MM.1S (cell line): Measurements from ENCODE around the gene KLHL18.

Source experiments
- DNase-seq: peaks from one replicate; pipeline ENCODE4 v3.0.0-alpha.2; 2015
- H2AFZ ChIP-seq: fragments of 300-600 bp; sonication (generic); 2 replicates; pipeline ENCODE4 v1.6.0; 2016; ENCODE audit warnings: antibody characterized with exemption, low read length
- H3F3A ChIP-seq: fragments of 300-600 bp; sonication (generic); 2 replicates; pipeline ENCODE4 v1.6.1; 2016; ENCODE audit warnings: mild to moderate bottlenecking, antibody characterized with exemption, low read length, moderate library complexity, mixed read lengths; ENCODE audit not compliant: insufficient read depth
- H3K27ac ChIP-seq: fragments of 300-600 bp; sonication (generic); 2 replicates; pipeline ENCODE4 v1.5.1; 2016; ENCODE audit warnings: mild to moderate bottlenecking, low read length
- H3K27me3 ChIP-seq: fragments of 300-600 bp; sonication (generic); replicated peaks from 2 replicates; pipeline ENCODE4 v1.6.0; 2016; ENCODE audit warnings: low read length; ENCODE audit not compliant: insufficient read depth
- H3K36me3 ChIP-seq: fragments of 300-600 bp; sonication (generic); replicated peaks from 2 replicates; pipeline ENCODE4 v1.6.1; 2016; ENCODE audit warnings: mild to moderate bottlenecking, low read length, mixed read lengths; ENCODE audit not compliant: insufficient read depth
- H3K4me1 ChIP-seq: fragments of 300-600 bp; sonication (generic); 2 replicates; pipeline ENCODE4 v1.6.1; 2016; ENCODE audit warnings: low read length, mixed read lengths
- H3K4me2 ChIP-seq: fragments of 300-600 bp; sonication (generic); 2 replicates; pipeline ENCODE4 v1.6.0; 2016; ENCODE audit warnings: low read depth, low read length
- H3K4me3 ChIP-seq: fragments of 300-600 bp; sonication (generic); 2 replicates; pipeline ENCODE4 v1.5.1; 2016; ENCODE audit warnings: low read length, mixed read lengths
- H3K79me2 ChIP-seq: fragments of 300-600 bp; sonication (generic); 2 replicates; pipeline ENCODE4 v1.6.1; 2016; ENCODE audit warnings: mixed run types, low read length, mixed read lengths
- H3K9ac ChIP-seq: fragments of 300-600 bp; sonication (generic); 2 replicates; pipeline ENCODE4 v1.6.1; 2016; ENCODE audit warnings: low read length, mixed read lengths
- H3K9me2 ChIP-seq: fragments of 300-600 bp; sonication (generic); replicated peaks from 2 replicates; pipeline ENCODE4 v1.6.1; 2016; ENCODE audit warnings: mild to moderate bottlenecking, low read length, mixed read lengths; ENCODE audit not compliant: insufficient read depth
- H3K9me3 ChIP-seq: fragments of 300-600 bp; sonication (generic); replicated peaks from 2 replicates; pipeline ENCODE4 v1.6.1; 2016; ENCODE audit warnings: mild to moderate bottlenecking, low read length, mixed read lengths; ENCODE audit not compliant: insufficient read depth
- H4K20me1 ChIP-seq: fragments of 300-600 bp; sonication (generic); 2 replicates; pipeline ENCODE4 v1.6.1; 2016; ENCODE audit warnings: mild to moderate bottlenecking, low read length, moderate library complexity, mixed read lengths; ENCODE audit not compliant: insufficient read depth
- EZH2 ChIP-seq: fragments of 300-600 bp; sonication (generic); optimal IDR thresholded peaks from 2 replicates; pipeline ENCODE3; 2017; ENCODE audit warnings: low read depth, mild to moderate bottlenecking, antibody characterized with exemption, low read length, mixed read lengths
- EZH2phosphoT487 ChIP-seq: fragments of 300-600 bp; sonication (generic); IDR thresholded peaks from 2 replicates; pipeline ENCODE4 v1.6.1; 2018; ENCODE audit warnings: antibody characterized with exemption, low read length
- TF ChIP-seq, protein P1 (sequence below): fragments of 300-600 bp; sonication (generic); IDR thresholded peaks from 2 replicates; pipeline ENCODE4 v1.5.1; 2016; ENCODE audit warnings: antibody characterized with exemption, low read length, mixed read lengths

KLHL18 gene

GRCh38 chr3:47392933-47393332 lies 110.2 kb downstream of the KLHL18 start:
- Histone ChIP-seq H3K27me3 (no peaks in the 10 kb centered on the region), H3K9me2 (no peaks in the 10 kb centered on the region), H3K9me3 (no peaks in the 10 kb centered on the region), H3K27ac (no peak overlapping the region), H3K4me2 (no peak overlapping the region), H3K36me3 (no peaks in the 10 kb centered on the region), H3F3A (no peaks in the 10 kb centered on the region), H3K4me3 (no peak overlapping the region), H4K20me1 (0 out of 2 replicates have a peak, but pooled peaks cover 3% of the 10 kb centered on the region), H2AFZ (no peak overlapping the region), H3K9ac (no peak overlapping the region), H3K79me2 (peaks cover 95% of the 10 kb centered on the region), H3K4me1 (no peaks in the 10 kb centered on the region)
- no peak for DNase-seq
- TF ChIP-seq EZH2 (no peak), EZH2phosphoT487 (no peak)
- TF ChIP-seq, protein P1, sequence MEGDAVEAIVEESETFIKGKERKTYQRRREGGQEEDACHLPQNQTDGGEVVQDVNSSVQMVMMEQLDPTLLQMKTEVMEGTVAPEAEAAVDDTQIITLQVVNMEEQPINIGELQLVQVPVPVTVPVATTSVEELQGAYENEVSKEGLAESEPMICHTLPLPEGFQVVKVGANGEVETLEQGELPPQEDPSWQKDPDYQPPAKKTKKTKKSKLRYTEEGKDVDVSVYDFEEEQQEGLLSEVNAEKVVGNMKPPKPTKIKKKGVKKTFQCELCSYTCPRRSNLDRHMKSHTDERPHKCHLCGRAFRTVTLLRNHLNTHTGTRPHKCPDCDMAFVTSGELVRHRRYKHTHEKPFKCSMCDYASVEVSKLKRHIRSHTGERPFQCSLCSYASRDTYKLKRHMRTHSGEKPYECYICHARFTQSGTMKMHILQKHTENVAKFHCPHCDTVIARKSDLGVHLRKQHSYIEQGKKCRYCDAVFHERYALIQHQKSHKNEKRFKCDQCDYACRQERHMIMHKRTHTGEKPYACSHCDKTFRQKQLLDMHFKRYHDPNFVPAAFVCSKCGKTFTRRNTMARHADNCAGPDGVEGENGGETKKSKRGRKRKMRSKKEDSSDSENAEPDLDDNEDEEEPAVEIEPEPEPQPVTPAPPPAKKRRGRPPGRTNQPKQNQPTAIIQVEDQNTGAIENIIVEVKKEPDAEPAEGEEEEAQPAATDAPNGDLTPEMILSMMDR = no peak

GRCh38 chr3:47394140-47394870 lies 111.6 kb downstream of the KLHL18 start:
- no peak for DNase-seq
- Histone ChIP-seq H3K9ac (no peak overlapping the region), H3F3A (no peaks in the 10 kb centered on the region), H3K4me3 (no peak overlapping the region), H3K4me2 (no peak overlapping the region), H3K36me3 (no peaks in the 10 kb centered on the region), H3K27ac (no peak overlapping the region), H3K79me2 (peaks cover 95% of the 10 kb centered on the region), H4K20me1 (0 out of 2 replicates have a peak, but pooled peaks cover 3% of the 10 kb centered on the region), H3K9me3 (no peaks in the 10 kb centered on the region), H3K27me3 (no peaks in the 10 kb centered on the region), H2AFZ (no peak overlapping the region), H3K9me2 (no peaks in the 10 kb centered on the region), H3K4me1 (no peaks in the 10 kb centered on the region)
- TF ChIP-seq, protein P1 = no peak
- TF ChIP-seq EZH2phosphoT487 = no peak
- TF ChIP-seq EZH2 = no peak

- Histone ChIP-seq H3K79me2 (peaks cover 98% of the 10 kb centered on the region), H3K4me1 (no peaks in the 10 kb centered on the region), H4K20me1 (0 out of 2 replicates have a peak, but pooled peaks cover 3% of the 10 kb centered on the region), H3F3A (no peaks in the 10 kb centered on the region), H3K9me3 (no peaks in the 10 kb centered on the region), H3K4me2 (no peak overlapping the region), H2AFZ (no peak overlapping the region), H3K27ac (no peak overlapping the region), H3K9ac (no peak overlapping the region), H3K27me3 (no peaks in the 10 kb centered on the region), H3K4me3 (no peak overlapping the region), H3K9me2 (no peaks in the 10 kb centered on the region), H3K36me3 (no peaks in the 10 kb centered on the region)
- no peak for DNase-seq
- no peak for TF ChIP-seq EZH2phosphoT487
- no peak for TF ChIP-seq EZH2
- TF ChIP-seq, protein P1 = no peak
Measured at GRCh38 chr3:47394881-47395280, 112.1 kb downstream of the KLHL18 start.
